ENCODE data around the gene DPH5. TPM values are rescaled to one million over a fixed set of nuclear protein-coding genes. Genes with fewer than 3 reads are reported as not detected.
"Not testable (repeated sequence)": the region's sequence is repeated elsewhere in the genome, so short reads cannot be mapped to it uniquely, and the experiment has no call there.

Gene DPH5
- total and polyA plus RNA-seq, 8 donors: 26.9 to 79.7 (median 70.7) TPM

DNA sequence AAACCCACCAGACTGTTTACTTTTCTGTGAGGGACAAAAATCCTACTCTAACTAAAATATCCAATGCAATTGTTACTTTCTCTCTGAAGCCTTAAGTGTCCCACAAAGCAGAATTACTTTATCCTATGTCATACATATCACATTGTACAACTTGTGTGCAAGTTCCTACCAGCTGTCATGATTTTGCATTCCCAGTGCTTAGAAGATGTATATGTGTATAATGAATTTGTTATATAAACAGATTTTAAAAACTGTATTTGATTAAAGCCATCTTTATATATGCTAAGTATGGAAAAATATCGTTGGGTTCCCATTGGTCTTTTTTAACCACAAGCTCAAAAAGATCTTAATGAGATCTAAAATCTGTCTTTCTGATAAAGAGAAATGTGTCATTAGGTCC is 57.0 kb downstream of the DPH5 start:
- H3K4me3 ChIP-seq: no peak overlapping the region
- peaks cover 0 to 36% of the 10 kb centered on the region in 2 donors for H3K36me3 ChIP-seq
- TF ChIP-seq, protein P1, sequence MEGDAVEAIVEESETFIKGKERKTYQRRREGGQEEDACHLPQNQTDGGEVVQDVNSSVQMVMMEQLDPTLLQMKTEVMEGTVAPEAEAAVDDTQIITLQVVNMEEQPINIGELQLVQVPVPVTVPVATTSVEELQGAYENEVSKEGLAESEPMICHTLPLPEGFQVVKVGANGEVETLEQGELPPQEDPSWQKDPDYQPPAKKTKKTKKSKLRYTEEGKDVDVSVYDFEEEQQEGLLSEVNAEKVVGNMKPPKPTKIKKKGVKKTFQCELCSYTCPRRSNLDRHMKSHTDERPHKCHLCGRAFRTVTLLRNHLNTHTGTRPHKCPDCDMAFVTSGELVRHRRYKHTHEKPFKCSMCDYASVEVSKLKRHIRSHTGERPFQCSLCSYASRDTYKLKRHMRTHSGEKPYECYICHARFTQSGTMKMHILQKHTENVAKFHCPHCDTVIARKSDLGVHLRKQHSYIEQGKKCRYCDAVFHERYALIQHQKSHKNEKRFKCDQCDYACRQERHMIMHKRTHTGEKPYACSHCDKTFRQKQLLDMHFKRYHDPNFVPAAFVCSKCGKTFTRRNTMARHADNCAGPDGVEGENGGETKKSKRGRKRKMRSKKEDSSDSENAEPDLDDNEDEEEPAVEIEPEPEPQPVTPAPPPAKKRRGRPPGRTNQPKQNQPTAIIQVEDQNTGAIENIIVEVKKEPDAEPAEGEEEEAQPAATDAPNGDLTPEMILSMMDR (IDR thresholded peaks at IDR 0.05): no peak
- H3K27me3 ChIP-seq: no peaks in the 10 kb centered on the region
- DNase-seq (no peak), ATAC-seq (no peak)
- intact Hi-C loops (cut with DNase I): no loop called here
- peaks cover 6 to 9% of the 10 kb centered on the region in 2 donors for H3K4me1 ChIP-seq
- H3K9me3 ChIP-seq: no peaks in the 10 kb centered on the region
- no peak overlapping the region for H3K27ac ChIP-seq

- intact Hi-C loops (cut with DNase I): no loop called here
- ATAC-seq (peak; percentile 62), DNase-seq (no peak)
- H3K27ac ChIP-seq: no peak overlapping the region
- H3K27me3 ChIP-seq: no peaks in the 10 kb centered on the region
- H3K4me1 ChIP-seq: peaks cover 0 to 8% of the 10 kb centered on the region in 2 donors
- no peak overlapping the region for H3K4me3 ChIP-seq
- peaks cover 0 to 4% of the 10 kb centered on the region in 2 donors for H3K36me3 ChIP-seq
- TF ChIP-seq, protein P1 (IDR thresholded peaks at IDR 0.05): no peak
- no peaks in the 10 kb centered on the region for H3K9me3 ChIP-seq
Observed at GRCh38 chr1:100960098-100960497, 65.5 kb downstream of the DPH5 start.

DNA sequence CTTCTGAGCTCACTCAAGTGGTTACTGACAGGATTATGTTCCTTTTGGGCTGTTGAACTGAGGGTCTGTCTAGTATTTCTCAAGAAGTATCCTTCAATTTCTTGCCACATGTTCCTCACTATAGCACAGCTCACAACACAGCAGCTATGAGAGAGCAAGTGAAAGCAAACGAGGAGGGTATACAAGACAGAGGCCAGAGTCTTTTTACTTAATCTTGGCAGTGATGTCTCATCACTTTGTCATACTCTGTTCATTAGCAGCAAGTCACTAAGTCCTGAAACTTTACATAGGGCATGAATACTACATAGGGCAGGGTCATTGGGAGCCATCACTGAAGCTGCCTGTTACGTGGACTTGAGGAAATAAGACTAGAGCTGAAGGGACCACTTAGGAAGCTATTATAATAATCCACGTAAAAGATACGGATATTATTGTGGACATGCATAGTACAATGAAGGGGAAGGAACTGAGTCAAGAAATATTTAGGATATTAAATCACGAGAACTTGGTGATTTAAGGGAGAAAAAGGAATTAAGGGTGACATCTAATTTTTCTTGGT is 66.0 kb downstream of the DPH5 start:
- no peaks in the 10 kb centered on the region for H3K27me3 ChIP-seq
- no peaks in the 10 kb centered on the region for H3K36me3 ChIP-seq
- intact Hi-C loops (cut with DNase I): no loop called here
- H3K4me3 ChIP-seq: no peak overlapping the region
- H3K9me3 ChIP-seq: no peaks in the 10 kb centered on the region
- no peak for DNase-seq
- peaks cover 0 to 11% of the 10 kb centered on the region in 2 donors for H3K4me1 ChIP-seq
- H3K27ac ChIP-seq: no peak overlapping the region
- ATAC-seq: peak; percentile 47
- TF ChIP-seq, protein P1 (IDR thresholded peaks at IDR 0.05): no peak

DNA sequence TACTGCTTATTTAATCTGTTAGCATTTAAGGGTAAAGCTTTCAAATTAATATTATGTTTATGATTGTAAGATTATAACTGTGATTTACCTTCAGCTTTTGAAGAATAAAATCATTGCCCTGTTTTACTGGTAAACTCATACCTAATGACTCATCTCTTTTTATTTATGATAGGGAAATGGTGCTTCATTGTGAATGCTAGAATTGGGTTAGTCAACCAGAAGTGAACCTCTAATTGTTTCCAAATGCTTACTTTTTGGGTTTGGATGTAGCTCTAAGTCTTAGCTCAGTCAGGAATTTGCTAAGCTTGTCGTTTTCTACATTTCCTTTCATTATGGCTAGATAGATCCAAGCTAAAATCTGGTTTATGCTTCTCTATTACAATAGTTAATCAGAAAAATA is 70.3 kb downstream of the DPH5 start:
- DNase-seq (peak in 1 of 4 donors; percentile 43), ATAC-seq (peak; percentile 35)
- peaks cover 0 to 13% of the 10 kb centered on the region in 2 donors for H3K36me3 ChIP-seq
- TF ChIP-seq, protein P1 (IDR thresholded peaks at IDR 0.05): no peak
- no peaks in the 10 kb centered on the region for H3K27me3 ChIP-seq
- H3K4me3 ChIP-seq: no peak overlapping the region
- intact Hi-C loops (cut with DNase I): no loop called here
- H3K9me3 ChIP-seq: no peaks in the 10 kb centered on the region
- H3K4me1 ChIP-seq: peaks cover 0 to 15% of the 10 kb centered on the region in 2 donors
- peak overlapping the region in 1 of 2 donors; percentile 6 for H3K27ac ChIP-seq

- Histone ChIP-seq H3K4me3 (no peak overlapping the region), H3K4me1 (peaks cover 5 to 26% of the 10 kb centered on the region in 2 donors), H3K27ac (no peak overlapping the region), H3K9me3 (no peaks in the 10 kb centered on the region), H3K36me3 (peaks cover 0 to 13% of the 10 kb centered on the region in 2 donors), H3K27me3 (no peaks in the 10 kb centered on the region)
- TF ChIP-seq, protein P1 (IDR thresholded peaks at IDR 0.05): no peak
- intact Hi-C loops (cut with DNase I): no loop called here
- ATAC-seq: no peak
- DNase-seq: no peak
Observed at GRCh38 chr1:100953960-100954730, 71.4 kb downstream of the DPH5 start.

GRCh38 chr1:100952970-100953369 is 72.6 kb downstream of the DPH5 start:
- peaks cover 7 to 33% of the 10 kb centered on the region in 2 donors for H3K4me1 ChIP-seq
- H3K9me3 ChIP-seq; ATAC-seq; intact Hi-C loops (cut with DNase I); DNase-seq; H3K4me3 ChIP-seq; H3K27me3 ChIP-seq: not testable (repeated sequence)
- peak overlapping the region in 1 of 2 donors; percentile 38 for H3K27ac ChIP-seq
- H3K36me3 ChIP-seq: peaks cover 0 to 13% of the 10 kb centered on the region in 2 donors
